CD14-positive monocyte (primary cell): ENCODE measurements around the gene STK4. TPM values are rescaled to one million over a fixed set of nuclear protein-coding genes. Genes with fewer than 3 reads are reported as not detected.
A peak's percentile ranks its signal among the peaks of the same experiment; 100 is the strongest.

Source experiments
- DNase-seq, 3 donors: peaks; one replicate each; pipeline ENCODE4 v3.0.0-alpha.2; 2011 to 2022
- H2AFZ ChIP-seq: 2 replicates; pipeline ENCODE4 v1.6.0; 2012; ENCODE audit warnings: mild to moderate bottlenecking, low read depth, low read length, inconsistent platforms; ENCODE audit not compliant: insufficient read depth, poor library complexity, severe bottlenecking
- H3K27ac ChIP-seq, 2 donors: 1 replicate in 1 of 2; 2 replicates in 1 of 2; pipeline ENCODE4 v1.5.1; 2012 to 2013; ENCODE audit warnings: low read length in 2 of 2, control low read depth in 1 of 2, inconsistent platforms in 1 of 2, low read depth in 1 of 2, mild to moderate bottlenecking in 1 of 2
- H3K27me3 ChIP-seq, 2 donors: one replicate each; pipeline versions ENCODE4 v1.6.0 to v1.6.1; 2011 to 2013; ENCODE audit warnings: low read length in 2 of 2; ENCODE audit not compliant: control insufficient read depth in 2 of 2, insufficient read depth in 2 of 2
- H3K36me3 ChIP-seq, 2 donors: replicated peaks in 1 of 2; 1 replicate in 1 of 2; 2 replicates in 1 of 2; pipeline versions ENCODE4 v1.5.1 to v1.6.1; 2012 to 2013; ENCODE audit warnings: low read length in 2 of 2, control low read depth in 1 of 2, inconsistent platforms in 1 of 2, mild to moderate bottlenecking in 1 of 2; ENCODE audit not compliant: insufficient read depth in 2 of 2, control insufficient read depth in 1 of 2
- H3K4me1 ChIP-seq, 2 donors: 1 replicate in 1 of 2; 2 replicates in 1 of 2; pipeline versions ENCODE4 v1.5.1 to v1.6.1; 2012 to 2013; ENCODE audit warnings: low read length in 2 of 2, control low read depth in 1 of 2, inconsistent platforms in 1 of 2, mild to moderate bottlenecking in 1 of 2, moderate library complexity in 1 of 2; ENCODE audit not compliant: insufficient read depth in 2 of 2, control insufficient read depth in 1 of 2
- H3K4me2 ChIP-seq: replicated peaks from 2 replicates; pipeline ENCODE3; 2012; ENCODE audit warnings: low read length, moderate library complexity, mild to moderate bottlenecking; ENCODE audit not compliant: poor library complexity, severe bottlenecking; ENCODE audit errors: extremely low read depth
- H3K4me3 ChIP-seq, 3 experiments: fragments of 200-600 bp in 1 of 3; sonication (generic) in 1 of 3; replicated peaks in 1 of 3; 1 replicate in 2 of 3; 2 replicates in 1 of 3; pipeline ENCODE4 v1.5.1; 2011 to 2013; ENCODE audit warnings: low read length in 3 of 3, mild to moderate bottlenecking in 3 of 3, control low read depth in 2 of 3, low read depth in 2 of 3, inconsistent platforms in 1 of 3, moderate library complexity in 1 of 3
- H3K79me2 ChIP-seq: 2 replicates; pipeline ENCODE4 v1.6.0; 2012; ENCODE audit warnings: mild to moderate bottlenecking, control low read depth, inconsistent platforms, low read length, moderate library complexity; ENCODE audit not compliant: insufficient read depth
- H3K9ac ChIP-seq: 2 replicates; pipeline ENCODE4 v1.6.0; 2017; ENCODE audit warnings: low read length, mild to moderate bottlenecking; ENCODE audit not compliant: insufficient read depth, poor library complexity, severe bottlenecking
- H3K9me3 ChIP-seq, 2 donors: replicated peaks in 1 of 2; 1 replicate in 1 of 2; 2 replicates in 1 of 2; pipeline versions ENCODE4 v1.5.1 to v1.6.1; 2012 to 2013; ENCODE audit warnings: low read length in 2 of 2, control low read depth in 1 of 2; ENCODE audit not compliant: control insufficient read depth in 1 of 2, insufficient read depth in 1 of 2
- H4K20me1 ChIP-seq: 2 replicates; pipeline ENCODE4 v1.6.0; 2012; ENCODE audit warnings: mild to moderate bottlenecking, low read length, control low read depth, moderate library complexity; ENCODE audit not compliant: insufficient read depth
- H3K27ac Mint-ChIP-seq, 7 donors: one replicate each; pipeline ENCODE4 v1.8.0; 2020; ENCODE audit warnings: mild to moderate bottlenecking in 7 of 7, mixed read lengths in 7 of 7, moderate library complexity in 6 of 7, inconsistent platforms in 2 of 7
- H3K27me3 Mint-ChIP-seq, 3 donors: one replicate each; pipeline ENCODE4 v1.8.0; 2021 to 2022; ENCODE audit warnings: low read depth in 3 of 3, mild to moderate bottlenecking in 3 of 3, mixed read lengths in 3 of 3, moderate library complexity in 3 of 3, inconsistent platforms in 1 of 3
- H3K36me3 Mint-ChIP-seq, 2 donors: one replicate each; pipeline ENCODE4 v1.8.0; 2020; ENCODE audit warnings: mixed read lengths in 2 of 2, inconsistent platforms in 1 of 2, mild to moderate bottlenecking in 1 of 2
- H3K4me1 Mint-ChIP-seq: one replicate; pipeline ENCODE4 v1.8.0; 2020; ENCODE audit warnings: mild to moderate bottlenecking, mixed read lengths
- H3K4me3 Mint-ChIP-seq, 2 donors: one replicate each; pipeline ENCODE4 v1.8.0; 2020; ENCODE audit warnings: mild to moderate bottlenecking in 2 of 2, mixed read lengths in 2 of 2, moderate library complexity in 1 of 2
- H3K9me3 Mint-ChIP-seq, 7 donors: one replicate each; pipeline ENCODE4 v1.8.0; 2020 to 2022; ENCODE audit warnings: mixed read lengths in 7 of 7, mild to moderate bottlenecking in 6 of 7, moderate library complexity in 6 of 7, inconsistent platforms in 2 of 7
- WGBS: methylation state at CpG from one replicate; pipeline ENCODE4 v1.1.5; 2013; ENCODE audit warnings: missing lambda C conversion rate; ENCODE audit not compliant: insufficient coverage; 5-methylcytosine and 5-hydroxymethylcytosine counted together
- intact Hi-C, 2 donors: fragments of 100-400 bp; cut with micrococcal nuclease; formaldehyde crosslinking; loops; one replicate each; pipeline versions ENCODE4 v1.15.0 to v1.15.1; 2023
- polyA plus RNA-seq, 3 donors: library from polyadenylated mRNA; depleted of rRNA in 1 of 3; unstranded in 2 of 3; stranded (reverse) in 1 of 3; fragments of 300-500 nt in 2 of 3; fragments of >200 nt in 1 of 3; fragmentation: Illumina TruSeq in 2 of 3; gene quantifications; 1 replicate in 2 of 3; 2 replicates in 1 of 3; pipeline ENCODE4 v1.2.3, GENCODE V29; 2012 to 2021
- TF ChIP-seq, protein P1 (sequence below): fragments of 200-600 bp; IDR thresholded peaks from one replicate; pipeline ENCODE4 v1.8.0; 2022; ENCODE audit warnings: antibody characterized with exemption, mild to moderate bottlenecking

Gene STK4
- polyA plus RNA-seq, 3 donors: 53.0 to 123 (median 69.9) TPM

DNA sequence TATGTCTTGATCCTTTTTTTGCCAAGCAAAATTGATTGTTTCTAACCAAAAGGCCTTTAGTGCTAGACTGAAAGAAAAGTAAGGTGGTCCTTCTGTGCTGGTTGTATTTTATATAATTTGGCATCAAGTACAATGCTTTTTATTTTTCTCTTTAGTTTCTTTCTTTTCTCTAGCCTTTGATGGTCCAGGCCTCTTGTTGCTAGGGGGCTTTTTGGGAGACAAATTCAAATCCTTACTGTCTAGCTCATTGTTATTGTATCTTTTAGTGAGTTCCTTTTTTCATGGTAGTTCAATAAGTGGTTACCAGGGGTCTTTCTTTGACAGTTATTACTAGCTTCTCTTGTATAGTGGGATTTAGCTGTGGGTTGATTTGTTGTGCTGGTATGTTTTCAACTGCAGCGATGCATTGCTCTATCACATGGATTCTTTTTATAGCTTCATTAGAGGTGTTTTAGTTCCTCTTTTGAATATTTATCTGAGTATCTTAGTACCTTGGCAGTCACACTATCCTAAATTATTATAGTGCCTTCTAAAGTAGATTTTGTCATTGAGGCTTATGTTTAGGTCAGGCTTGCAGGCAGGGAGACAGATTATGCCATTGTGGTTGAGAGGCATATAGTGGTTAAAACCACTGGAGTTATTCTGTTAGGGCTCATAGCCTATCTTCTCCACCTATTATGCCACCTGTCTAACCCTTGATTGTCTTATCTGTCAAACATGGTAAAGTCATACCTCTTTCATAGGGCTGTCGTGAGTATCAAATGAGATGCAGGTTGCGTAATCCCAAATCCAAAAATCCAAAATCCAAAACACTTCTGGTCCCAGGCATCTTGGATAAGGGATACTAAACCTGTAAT, 85.1 kb downstream of the STK4 start:
- Histone ChIP-seq H3K27ac (no peak overlapping the region), H3K4me3 (no peak overlapping the region)

DNA sequence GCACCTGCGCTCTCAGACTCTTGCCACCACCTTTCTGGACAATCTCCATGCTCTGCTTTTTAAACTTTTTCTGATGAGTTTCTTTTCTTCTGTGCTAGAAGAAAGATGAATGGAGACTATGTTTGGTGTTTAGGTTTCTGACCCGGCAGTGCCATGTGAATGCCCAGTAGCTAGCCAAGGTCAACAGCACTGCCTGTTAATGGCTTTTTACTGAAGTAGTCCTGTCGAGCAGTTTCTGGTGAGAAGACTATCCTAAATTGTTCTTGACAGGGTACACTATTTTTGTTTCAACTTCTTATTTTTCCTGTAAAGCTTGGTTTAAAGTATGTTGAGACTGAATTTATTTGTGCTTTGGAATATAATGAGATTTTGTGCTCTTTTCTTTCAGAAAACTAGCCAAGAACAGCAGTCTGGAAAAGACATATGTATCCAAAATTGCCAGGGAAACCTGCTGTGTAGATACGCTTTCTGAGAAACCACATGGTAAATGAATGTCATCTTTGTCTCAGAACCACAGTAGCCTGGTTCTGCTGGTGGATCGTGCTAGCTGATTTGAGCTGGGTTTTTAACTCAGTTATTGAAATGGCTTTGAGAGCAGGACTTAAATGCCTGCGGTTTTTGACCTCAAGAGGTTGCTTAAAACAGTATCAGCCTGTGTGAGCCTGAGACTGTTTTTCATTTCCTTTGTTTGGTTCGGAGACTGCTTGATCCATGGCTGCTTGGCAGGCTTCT, 86.6 kb downstream of the STK4 start:
- no peak for DNase-seq
- Histone ChIP-seq H3K27ac (peak overlapping the region in 1 of 2 donors; percentile 32), H3K4me3 (no peak overlapping the region), H3K4me1 (no peaks in the 10 kb centered on the region), H3K9me3 (no peaks in the 10 kb centered on the region), H3K9ac (no peak overlapping the region), H3K79me2 (peaks cover 57% of the 10 kb centered on the region), H3K27me3 (no peaks in the 10 kb centered on the region), H3K36me3 (peaks cover 61 to 91% of the 10 kb centered on the region in 2 donors), H2AFZ (no peak overlapping the region), H4K20me1 (peaks cover 100% of the 10 kb centered on the region), H3K4me2 (no peak overlapping the region)
- H3K36me3 Mint-ChIP-seq: peaks cover 70 to 82% of the 10 kb centered on the region in 2 donors
- intact Hi-C loops: no loop called here
- H3K9me3 Mint-ChIP-seq: no peaks in the 10 kb centered on the region
- TF ChIP-seq, protein P1, sequence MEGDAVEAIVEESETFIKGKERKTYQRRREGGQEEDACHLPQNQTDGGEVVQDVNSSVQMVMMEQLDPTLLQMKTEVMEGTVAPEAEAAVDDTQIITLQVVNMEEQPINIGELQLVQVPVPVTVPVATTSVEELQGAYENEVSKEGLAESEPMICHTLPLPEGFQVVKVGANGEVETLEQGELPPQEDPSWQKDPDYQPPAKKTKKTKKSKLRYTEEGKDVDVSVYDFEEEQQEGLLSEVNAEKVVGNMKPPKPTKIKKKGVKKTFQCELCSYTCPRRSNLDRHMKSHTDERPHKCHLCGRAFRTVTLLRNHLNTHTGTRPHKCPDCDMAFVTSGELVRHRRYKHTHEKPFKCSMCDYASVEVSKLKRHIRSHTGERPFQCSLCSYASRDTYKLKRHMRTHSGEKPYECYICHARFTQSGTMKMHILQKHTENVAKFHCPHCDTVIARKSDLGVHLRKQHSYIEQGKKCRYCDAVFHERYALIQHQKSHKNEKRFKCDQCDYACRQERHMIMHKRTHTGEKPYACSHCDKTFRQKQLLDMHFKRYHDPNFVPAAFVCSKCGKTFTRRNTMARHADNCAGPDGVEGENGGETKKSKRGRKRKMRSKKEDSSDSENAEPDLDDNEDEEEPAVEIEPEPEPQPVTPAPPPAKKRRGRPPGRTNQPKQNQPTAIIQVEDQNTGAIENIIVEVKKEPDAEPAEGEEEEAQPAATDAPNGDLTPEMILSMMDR: no peak
- H3K4me3 Mint-ChIP-seq: no peak overlapping the region
- peaks cover 19% of the 10 kb centered on the region for H3K4me1 Mint-ChIP-seq
- WGBS: 27% methylated on average over 4 of the region's 7 CpGs
- H3K27me3 Mint-ChIP-seq: no peaks in the 10 kb centered on the region
- peak overlapping the region in 1 of 7 donors; percentile 55 for H3K27ac Mint-ChIP-seq

More for the DNA sequence above, 85.1 kb downstream of the STK4 start:
- no CpG with 5 or more reads among the region's 3 CpGs for WGBS
- no peaks in the 10 kb centered on the region for H3K4me1 ChIP-seq
- Mint-ChIP-seq H3K4me1 (peaks cover 19% of the 10 kb centered on the region), H3K27me3 (no peaks in the 10 kb centered on the region), H3K27ac (peak overlapping the region in 2 of 7 donors; percentile 40 to 73), H3K9me3 (no peaks in the 10 kb centered on the region), H3K36me3 (peaks cover 69 to 75% of the 10 kb centered on the region in 2 donors), H3K4me3 (no peak overlapping the region)
- intact Hi-C loops: no loop called here
- peaks cover 70% of the 10 kb centered on the region for H3K79me2 ChIP-seq
- H2AFZ ChIP-seq: no peak overlapping the region
- H3K4me2 ChIP-seq: no peak overlapping the region
- H3K9ac ChIP-seq: no peak overlapping the region
- no peaks in the 10 kb centered on the region for H3K27me3 ChIP-seq
- H4K20me1 ChIP-seq: peaks cover 100% of the 10 kb centered on the region
- no peak for DNase-seq
- TF ChIP-seq, protein P1: no peak
- no peaks in the 10 kb centered on the region for H3K9me3 ChIP-seq
- peaks cover 59 to 90% of the 10 kb centered on the region in 2 donors for H3K36me3 ChIP-seq
